WTC11 (cell line): ENCODE results near the gene TBC1D14. TPM values are rescaled to one million over a fixed set of nuclear protein-coding genes. Genes with fewer than 3 reads are reported as not detected.

Experiments used
- ATAC-seq: fragments of 200-7000 bp; cut with Tn5 transposase; 2 replicates; pipeline ENCODE4 v1.10.0; 2021; ENCODE audit warnings: mild to moderate bottlenecking, moderate library complexity
- CTCF ChIA-PET: fragments of 300-600 bp; sonication (Branson Sonifier 250); formaldehyde crosslinking; loops from one replicate; lab custom pipeline; 2021; ENCODE audit warnings: antibody characterized with exemption; lab: Charles Lee
- POLR2A ChIA-PET: fragments of 350-600 bp; sonication (Branson Sonifier 250); formaldehyde crosslinking; loops from one replicate; lab custom pipeline; 2021; ENCODE audit warnings: antibody characterized with exemption; lab: Charles Lee
- DNase-seq: peaks from one replicate; pipeline ENCODE4 v3.0.0; 2021; ENCODE audit warnings: low spot score
- H3K27ac Mint-ChIP-seq: 2 replicates; pipeline ENCODE4 v1.8.0; 2021; ENCODE audit warnings: mixed read lengths
- H3K27me3 Mint-ChIP-seq: 2 replicates; pipeline ENCODE4 v1.8.0; 2021; ENCODE audit warnings: low read depth, mild to moderate bottlenecking, moderate library complexity, mixed read lengths
- H3K36me3 Mint-ChIP-seq: 2 replicates; pipeline ENCODE4 v1.8.0; 2021; ENCODE audit warnings: mixed read lengths
- H3K4me1 Mint-ChIP-seq: 2 replicates; pipeline ENCODE4 v1.8.0; 2022; ENCODE audit warnings: mixed read lengths
- H3K4me3 Mint-ChIP-seq: 2 replicates; pipeline ENCODE4 v1.8.0; 2021; ENCODE audit warnings: mild to moderate bottlenecking, moderate library complexity, mixed read lengths
- H3K9me3 Mint-ChIP-seq: 2 replicates; pipeline ENCODE4 v1.8.0; 2021; ENCODE audit warnings: mixed read lengths
- ATF2 ChIP-seq: sonication (generic); formaldehyde crosslinking; IDR thresholded peaks from 2 replicates; pipeline ENCODE4 v1.8.1; 2022; ENCODE audit warnings: low read depth, missing genetic modification reagents, borderline replicate concordance
- CBFB ChIP-seq: sonication (generic); formaldehyde crosslinking; IDR thresholded peaks from 2 replicates; pipeline ENCODE4 v1.8.1; 2022; ENCODE audit warnings: mild to moderate bottlenecking, low read depth, missing genetic modification reagents
- CDX4 ChIP-seq: fragments of 250-450 bp; sonication (Bioruptor Pico); IDR thresholded peaks from 2 replicates; pipeline ENCODE4 v1.9.0; 2021; ENCODE audit warnings: moderate library complexity, mild to moderate bottlenecking, inconsistent platforms, borderline replicate concordance
- E2F1 ChIP-seq: sonication (generic); formaldehyde crosslinking; IDR thresholded peaks from 2 replicates; pipeline ENCODE4 v1.8.0; 2022; ENCODE audit warnings: mild to moderate bottlenecking, missing genetic modification reagents
- ERG ChIP-seq: fragments of 250-450 bp; sonication (Bioruptor Pico); IDR thresholded peaks from 2 replicates; pipeline ENCODE4 v1.8.0; 2021; ENCODE audit warnings: mild to moderate bottlenecking
- GRHL2 ChIP-seq: fragments of 250-450 bp; sonication (Bioruptor Pico); IDR thresholded peaks from 2 replicates; pipeline ENCODE4 v1.8.0; 2022; ENCODE audit warnings: mild to moderate bottlenecking, moderate library complexity; ENCODE audit not compliant: insufficient replicate concordance, severe bottlenecking
- NFATC4 ChIP-seq: fragments of 250-450 bp; sonication (Bioruptor Pico); IDR thresholded peaks from 2 replicates; pipeline ENCODE4 v1.9.0; 2021; ENCODE audit warnings: mild to moderate bottlenecking
- NFE2L1 ChIP-seq: sonication (generic); formaldehyde crosslinking; IDR thresholded peaks from 2 replicates; pipeline ENCODE4 v1.8.1; 2023; ENCODE audit warnings: missing genetic modification reagents
- NFYB ChIP-seq: sonication (generic); formaldehyde crosslinking; conservative IDR thresholded peaks from 2 replicates; pipeline ENCODE4 v1.8.0; 2022; ENCODE audit warnings: low read depth, missing genetic modification reagents
- PREB ChIP-seq: sonication (generic); formaldehyde crosslinking; IDR thresholded peaks from 2 replicates; pipeline ENCODE4 v1.8.1; 2022; ENCODE audit warnings: mild to moderate bottlenecking, missing genetic modification reagents, moderate library complexity, borderline replicate concordance
- PRRX2 ChIP-seq: fragments of 250-450 bp; sonication (Bioruptor Pico); IDR thresholded peaks from 2 replicates; pipeline ENCODE4 v1.8.0; 2021; ENCODE audit warnings: mild to moderate bottlenecking
- SOX15 ChIP-seq: fragments of 250-450 bp; sonication (Bioruptor Pico); IDR thresholded peaks from 2 replicates; pipeline ENCODE4 v1.9.0; 2021; ENCODE audit warnings: mild to moderate bottlenecking
- TP53 ChIP-seq: sonication (generic); formaldehyde crosslinking; IDR thresholded peaks from 2 replicates; pipeline ENCODE4 v1.8.1; 2023; ENCODE audit warnings: mild to moderate bottlenecking, missing genetic modification reagents
- ZBTB21 ChIP-seq: sonication (generic); formaldehyde crosslinking; IDR thresholded peaks from 2 replicates; pipeline ENCODE4 v1.8.1; 2023; ENCODE audit warnings: mild to moderate bottlenecking, missing genetic modification reagents, borderline replicate concordance
- ZNF281 ChIP-seq: sonication (generic); formaldehyde crosslinking; IDR thresholded peaks from 2 replicates; pipeline ENCODE4 v1.8.0; 2023; ENCODE audit warnings: mild to moderate bottlenecking, missing genetic modification reagents
- ZNF532 ChIP-seq: fragments of 250-450 bp; sonication (Bioruptor Pico); IDR thresholded peaks from 2 replicates; pipeline ENCODE4 v1.9.0; 2021; ENCODE audit warnings: mild to moderate bottlenecking, borderline replicate concordance
- ZSCAN18 ChIP-seq: fragments of 250-450 bp; sonication (Bioruptor Pico); IDR thresholded peaks from 2 replicates; pipeline ENCODE4 v2.1.2; 2022; ENCODE audit warnings: mild to moderate bottlenecking, moderate library complexity
- total RNA-seq: library from RNA; stranded (reverse); gene quantifications from 3 replicates; pipeline ENCODE4 v1.2.3, GENCODE V29; 2021

Gene TBC1D14
- total RNA-seq, 1 experiment from 2014 or later: 45.1 TPM

- TF ChIP-seq ZNF532 (CRISPR knock-in tag): no peak
- TF ChIP-seq E2F1 (CRISPR knock-in tag): no peak
- TF ChIP-seq PRRX2 (CRISPR knock-in tag): no peak
- TF ChIP-seq ATF2 (CRISPR knock-in tag): no peak
- no peak for TF ChIP-seq PREB (CRISPR knock-in tag)
- no peak for TF ChIP-seq TP53
- TF ChIP-seq NFE2L1: no peak
- no peak for TF ChIP-seq NFATC4 (CRISPR knock-in tag)
Measured at GRCh38 chr4:7014815-7015214, 105.2 kb downstream of the TBC1D14 start (continued).

- no peak overlapping the region for H3K4me3 Mint-ChIP-seq
- ChIA-PET POLR2A (interaction anchor here (1.4 kb wide), 1 partner anchor 7 kb away, joined by 3 read pairs; no protein-coding TSS in a partner anchor), CTCF (interaction anchor here (0.8 kb wide), 1 partner anchor 27 kb away, joined by 3 read pairs; the partner anchor contains the start of gene TADA2B)
- no peak for DNase-seq
- H3K4me1 Mint-ChIP-seq: peaks cover 10% of the 10 kb centered on the region
- ATAC-seq: no peak
- H3K27ac Mint-ChIP-seq: no peak overlapping the region
- no peaks in the 10 kb centered on the region for H3K27me3 Mint-ChIP-seq
- H3K36me3 Mint-ChIP-seq: peaks cover 59% of the 10 kb centered on the region
- H3K9me3 Mint-ChIP-seq: no peaks in the 10 kb centered on the region
- TF ChIP-seq SOX15: no peak
- no peak for TF ChIP-seq ZNF281
- TF ChIP-seq ZBTB21 (CRISPR knock-in tag): no peak
- no peak for TF ChIP-seq ERG (CRISPR knock-in tag)
- no peak for TF ChIP-seq GRHL2 (CRISPR knock-in tag)
- no peak for TF ChIP-seq ZSCAN18 (CRISPR knock-in tag)
- TF ChIP-seq NFYB (CRISPR knock-in tag): no peak
- no peak for TF ChIP-seq CDX4 (CRISPR knock-in tag)
- TF ChIP-seq CBFB (CRISPR knock-in tag): no peak
Measured at GRCh38 chr4:7015383-7016035, 105.9 kb downstream of the TBC1D14 start.
